ENCODE results near the gene FRRS1.
A peak's percentile ranks its signal among the peaks of the same experiment; 100 is the strongest.

DNA sequence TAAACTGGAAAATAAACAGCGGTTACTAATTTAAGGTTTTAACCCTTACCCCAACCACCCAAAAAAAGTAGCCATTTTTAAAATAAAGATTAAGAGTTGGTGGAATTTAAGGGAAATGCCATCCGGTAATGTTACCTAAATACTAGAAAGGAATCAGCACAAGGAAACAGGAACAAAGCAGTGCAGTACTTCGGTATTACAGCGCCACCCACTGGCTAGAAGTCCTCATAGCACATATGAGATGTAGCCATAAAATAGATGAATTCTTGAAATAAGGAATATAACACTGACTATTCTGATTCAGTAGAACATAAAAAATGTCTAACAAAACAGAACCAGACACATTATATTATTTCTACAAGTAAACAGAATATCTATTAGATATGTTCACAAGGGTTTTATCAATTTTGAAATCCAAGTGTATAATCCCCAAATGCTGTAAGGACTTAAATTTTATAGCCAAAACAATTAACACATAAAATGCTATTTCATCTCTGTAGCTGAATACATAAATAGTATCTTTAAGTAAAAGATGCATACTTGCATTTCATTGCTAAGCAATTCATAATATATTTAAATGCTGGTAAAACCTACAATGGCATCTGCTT is 58.8 kb downstream of the FRRS1 start:
- TF ChIP-seq, protein P1, sequence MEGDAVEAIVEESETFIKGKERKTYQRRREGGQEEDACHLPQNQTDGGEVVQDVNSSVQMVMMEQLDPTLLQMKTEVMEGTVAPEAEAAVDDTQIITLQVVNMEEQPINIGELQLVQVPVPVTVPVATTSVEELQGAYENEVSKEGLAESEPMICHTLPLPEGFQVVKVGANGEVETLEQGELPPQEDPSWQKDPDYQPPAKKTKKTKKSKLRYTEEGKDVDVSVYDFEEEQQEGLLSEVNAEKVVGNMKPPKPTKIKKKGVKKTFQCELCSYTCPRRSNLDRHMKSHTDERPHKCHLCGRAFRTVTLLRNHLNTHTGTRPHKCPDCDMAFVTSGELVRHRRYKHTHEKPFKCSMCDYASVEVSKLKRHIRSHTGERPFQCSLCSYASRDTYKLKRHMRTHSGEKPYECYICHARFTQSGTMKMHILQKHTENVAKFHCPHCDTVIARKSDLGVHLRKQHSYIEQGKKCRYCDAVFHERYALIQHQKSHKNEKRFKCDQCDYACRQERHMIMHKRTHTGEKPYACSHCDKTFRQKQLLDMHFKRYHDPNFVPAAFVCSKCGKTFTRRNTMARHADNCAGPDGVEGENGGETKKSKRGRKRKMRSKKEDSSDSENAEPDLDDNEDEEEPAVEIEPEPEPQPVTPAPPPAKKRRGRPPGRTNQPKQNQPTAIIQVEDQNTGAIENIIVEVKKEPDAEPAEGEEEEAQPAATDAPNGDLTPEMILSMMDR (IDR thresholded peaks at IDR 0.05; ENCODE audit: low read depth, low read length) = peak; percentile 83
- TF ChIP-seq EZH2phosphoT487 (IDR thresholded peaks at IDR 0.05; ENCODE audit: low read depth) = no peak

Measured in OCI-LY3 (cell line).